Measurements from ENCODE around the gene CLCN4.
A peak's percentile ranks its signal among the peaks of the same experiment; 100 is the strongest.

CLCN4 gene

DNA sequence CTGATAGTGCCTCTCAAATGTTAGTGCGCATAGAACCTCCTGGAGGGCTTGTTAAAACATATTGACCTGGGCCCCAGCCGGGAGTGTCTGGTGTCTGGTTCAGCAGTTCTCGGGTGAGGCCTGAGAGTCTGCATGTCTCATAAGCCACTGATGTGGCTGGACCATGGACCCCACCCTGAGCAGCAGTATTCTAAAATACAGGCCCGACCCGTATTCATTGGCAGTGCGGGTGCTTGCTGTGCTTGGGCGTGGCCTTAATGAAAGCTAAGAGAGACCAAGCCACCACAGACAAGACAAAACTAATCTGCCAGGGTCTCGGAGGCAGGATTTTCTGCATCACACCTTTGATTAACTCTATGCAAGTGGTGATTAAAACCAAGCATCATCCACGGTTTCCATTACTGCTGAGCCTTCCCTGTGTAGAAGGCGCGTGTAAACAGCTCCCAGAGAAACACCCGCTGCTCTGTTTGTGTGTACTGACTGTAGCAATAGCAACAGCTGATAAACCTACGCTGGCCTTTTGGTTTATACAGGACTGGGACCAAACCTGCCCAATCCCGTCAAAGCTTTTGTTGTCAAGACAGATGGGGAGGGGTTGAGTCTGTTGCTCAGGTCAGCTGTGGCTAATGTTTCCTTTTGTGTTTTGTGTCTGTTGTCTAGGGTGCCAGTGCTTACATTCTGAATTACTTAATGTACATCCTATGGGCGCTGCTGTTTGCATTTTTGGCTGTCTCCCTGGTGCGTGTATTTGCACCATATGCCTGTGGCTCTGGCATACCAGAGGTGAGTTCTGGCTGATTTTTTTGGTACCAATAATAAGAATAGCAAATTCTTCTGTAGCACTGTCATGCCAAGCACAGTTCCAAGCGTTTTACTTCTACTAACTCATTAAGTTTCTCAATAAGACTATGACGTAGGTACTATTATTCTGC is 40.8 kb downstream of the CLCN4 start:
- DNase-seq = no peak

DNA sequence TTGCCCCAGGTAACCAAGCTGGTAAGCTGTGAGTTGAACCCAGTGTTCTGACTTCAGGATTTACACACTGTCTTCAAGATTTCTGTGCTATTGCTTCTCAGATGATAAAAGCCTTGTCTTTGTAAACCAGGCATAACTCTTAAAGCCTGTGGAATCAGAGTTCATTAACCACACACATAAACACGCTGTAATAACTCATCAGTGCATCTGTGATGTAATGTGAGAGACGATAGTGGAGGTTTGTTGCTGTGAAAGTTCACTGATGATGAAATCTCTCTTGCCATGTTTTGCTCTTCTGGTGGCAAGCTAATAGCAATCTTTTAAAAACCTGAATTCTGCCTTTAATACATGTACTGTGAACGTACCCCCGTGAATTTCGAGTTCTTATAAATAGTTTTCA is 41.5 kb downstream of the CLCN4 start:
- DNase-seq = no peak

DNA sequence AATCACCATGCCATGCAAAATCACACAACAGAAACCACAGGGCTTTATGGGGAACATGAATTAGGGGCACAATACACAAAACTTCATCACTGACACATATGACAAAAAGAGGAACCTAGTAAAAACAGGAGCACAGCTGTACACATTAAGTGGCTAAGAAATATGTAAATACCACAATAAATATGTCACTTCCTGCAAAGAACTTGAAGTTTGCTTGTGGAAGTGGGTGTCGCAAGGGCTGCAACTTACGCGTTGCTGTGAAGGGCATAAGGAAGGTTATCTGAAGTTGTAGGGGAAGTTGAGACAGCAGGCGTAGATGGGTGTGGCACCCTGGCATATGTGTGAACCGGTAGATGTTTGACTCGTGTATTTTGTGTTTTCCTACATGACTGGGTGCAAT is 42.4 kb downstream of the CLCN4 start:
- peak; percentile 38 for DNase-seq

DNA sequence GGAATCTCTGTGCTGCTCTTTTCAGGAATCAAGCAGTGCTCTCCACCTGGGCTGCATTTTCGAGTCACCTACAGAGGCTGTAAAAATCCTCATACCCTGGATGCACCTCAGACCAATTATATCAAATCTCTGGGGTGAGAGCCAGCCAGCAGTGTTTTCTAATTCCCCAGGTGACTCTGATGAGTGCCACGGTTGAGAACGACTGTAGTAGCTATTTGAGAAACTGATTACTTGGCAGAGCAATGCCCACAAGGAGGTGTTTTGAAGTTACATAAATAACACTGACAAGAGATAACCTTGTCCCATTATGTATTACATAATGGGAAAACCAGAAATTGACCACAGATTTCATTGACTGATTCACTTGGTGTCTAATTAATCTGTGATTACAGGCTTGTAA is 46.8 kb downstream of the CLCN4 start:
- no peak for DNase-seq

DNA sequence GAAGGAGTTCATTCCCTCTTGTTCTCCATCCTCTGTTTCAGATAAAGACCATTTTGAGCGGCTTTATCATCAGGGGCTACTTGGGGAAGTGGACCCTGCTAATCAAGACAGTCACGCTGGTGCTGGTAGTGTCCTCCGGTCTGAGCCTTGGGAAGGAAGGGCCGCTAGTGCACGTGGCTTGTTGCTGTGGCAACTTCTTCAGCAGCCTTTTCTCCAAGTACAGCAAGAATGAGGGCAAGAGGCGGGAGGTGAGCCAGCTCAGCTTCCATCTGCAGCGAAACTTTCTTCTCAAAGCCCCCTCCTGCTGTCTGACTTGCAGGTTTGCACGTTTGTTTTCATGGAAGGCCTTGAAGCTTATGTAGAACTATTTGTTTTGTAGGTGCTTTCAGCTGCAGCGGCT is 49.5 kb downstream of the CLCN4 start:
- DNase-seq = no peak

DNA sequence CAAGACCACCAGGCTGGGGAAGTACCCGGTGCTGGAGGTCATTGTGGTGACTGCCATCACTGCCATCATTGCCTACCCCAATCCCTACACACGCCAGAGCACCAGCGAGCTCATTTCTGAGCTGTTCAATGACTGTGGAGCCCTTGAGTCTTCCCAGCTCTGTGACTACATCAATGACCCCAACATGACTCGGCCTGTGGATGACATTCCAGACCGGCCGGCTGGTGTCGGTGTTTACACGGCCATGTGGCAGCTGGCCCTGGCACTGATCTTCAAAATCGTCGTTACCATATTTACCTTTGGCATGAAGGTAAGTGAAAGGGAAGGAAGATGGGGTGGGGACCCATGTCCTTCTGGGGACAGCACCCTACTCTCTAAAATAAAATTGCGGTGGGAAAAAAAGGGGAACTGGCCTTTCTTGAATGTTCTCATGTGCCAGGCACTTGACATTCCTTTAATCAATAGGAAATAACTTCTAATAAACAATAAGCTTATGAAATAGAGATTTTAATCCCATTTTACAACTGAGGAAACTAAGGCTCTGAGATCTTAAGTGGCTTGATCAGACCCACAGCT is 51.6 kb downstream of the CLCN4 start:
- DNase-seq = no peak

DNA sequence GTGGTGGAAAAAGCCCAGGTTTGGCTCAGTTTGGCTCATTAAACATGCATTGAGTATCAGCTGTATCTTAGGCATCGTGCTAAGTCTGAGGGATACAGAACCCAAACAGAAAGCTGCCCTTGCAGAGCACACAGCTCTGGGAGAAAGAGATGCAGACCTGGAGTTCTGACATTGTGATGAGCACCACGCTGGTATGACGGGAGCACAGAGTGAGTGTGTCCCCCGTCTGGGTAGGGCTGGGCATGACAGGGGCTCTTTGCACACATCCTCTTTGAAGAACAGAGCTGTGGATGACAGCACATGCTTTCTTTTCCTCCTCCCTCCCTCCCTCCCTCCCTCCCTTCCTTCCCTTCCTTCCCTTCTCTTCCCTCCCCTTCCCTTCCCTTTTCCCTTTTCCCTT is 52.2 kb downstream of the CLCN4 start:
- DNase-seq = no peak

DNA sequence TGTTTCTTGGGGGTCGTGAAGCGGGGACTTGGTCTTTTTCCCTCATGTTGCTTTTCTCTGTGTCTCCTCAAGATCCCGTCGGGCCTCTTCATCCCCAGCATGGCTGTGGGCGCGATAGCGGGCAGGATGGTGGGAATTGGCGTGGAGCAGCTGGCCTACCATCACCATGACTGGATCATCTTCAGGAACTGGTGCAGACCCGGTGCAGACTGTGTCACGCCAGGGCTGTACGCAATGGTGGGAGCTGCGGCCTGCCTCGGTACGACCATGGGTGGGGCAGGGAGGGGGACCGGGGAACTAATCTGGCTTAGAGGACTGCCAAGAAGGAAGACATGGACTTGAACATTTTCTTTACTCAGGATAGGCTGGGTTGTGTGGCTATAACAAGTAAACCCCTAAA is 55.6 kb downstream of the CLCN4 start:
- no peak for DNase-seq

DNA sequence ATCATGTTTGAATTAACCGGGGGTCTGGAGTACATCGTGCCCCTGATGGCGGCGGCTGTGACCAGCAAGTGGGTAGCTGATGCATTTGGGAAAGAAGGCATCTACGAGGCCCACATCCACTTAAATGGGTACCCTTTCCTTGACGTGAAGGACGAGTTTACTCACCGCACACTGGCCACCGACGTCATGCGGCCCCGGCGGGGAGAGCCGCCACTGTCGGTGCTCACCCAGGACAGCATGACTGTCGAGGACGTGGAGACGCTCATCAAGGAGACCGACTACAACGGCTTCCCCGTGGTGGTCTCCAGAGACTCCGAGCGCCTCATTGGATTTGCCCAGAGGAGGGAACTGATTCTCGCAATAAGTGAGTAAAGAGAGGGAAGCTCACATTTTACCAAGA is 56.9 kb downstream of the CLCN4 start:
- no peak for DNase-seq

DNA sequence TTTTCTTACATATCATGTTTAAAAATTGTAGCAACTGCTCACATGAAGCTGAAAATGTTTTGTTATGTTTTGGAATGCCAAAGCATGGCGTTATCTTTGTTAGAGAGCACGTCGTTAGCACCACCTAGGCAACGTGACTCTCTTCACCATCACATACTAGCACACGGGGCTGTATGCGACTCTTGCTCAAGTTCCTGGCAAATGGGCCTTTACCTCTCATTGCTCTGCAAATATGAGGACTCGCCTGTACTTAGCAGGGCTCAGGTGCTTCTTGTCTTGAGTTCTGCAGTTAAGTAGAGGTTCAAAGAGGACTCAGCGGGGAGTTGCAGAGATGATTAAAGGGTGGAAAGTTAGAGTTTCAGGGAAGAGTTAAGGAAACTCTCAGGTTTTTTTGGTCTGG is 59.4 kb downstream of the CLCN4 start:
- no peak for DNase-seq

DNA sequence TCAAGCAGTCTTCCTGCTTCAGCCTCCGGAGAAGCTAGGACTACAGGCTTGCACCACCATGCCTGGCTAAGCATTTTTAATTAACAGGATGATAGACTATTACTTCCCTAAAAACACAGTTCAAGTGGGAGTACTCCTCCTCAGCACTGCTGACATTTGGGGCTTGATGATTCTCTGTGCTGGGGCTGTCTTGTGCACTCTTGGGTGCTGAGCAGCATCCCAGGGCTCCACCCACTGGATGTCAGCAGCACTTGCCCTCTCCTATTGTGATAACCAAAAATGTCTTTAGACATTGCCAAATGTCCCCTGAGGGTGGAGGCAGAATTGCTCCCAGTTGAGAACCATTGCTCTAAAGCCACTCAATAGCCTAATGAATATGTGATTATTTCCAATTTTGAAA is 60.4 kb downstream of the CLCN4 start:
- no peak for DNase-seq

DNA sequence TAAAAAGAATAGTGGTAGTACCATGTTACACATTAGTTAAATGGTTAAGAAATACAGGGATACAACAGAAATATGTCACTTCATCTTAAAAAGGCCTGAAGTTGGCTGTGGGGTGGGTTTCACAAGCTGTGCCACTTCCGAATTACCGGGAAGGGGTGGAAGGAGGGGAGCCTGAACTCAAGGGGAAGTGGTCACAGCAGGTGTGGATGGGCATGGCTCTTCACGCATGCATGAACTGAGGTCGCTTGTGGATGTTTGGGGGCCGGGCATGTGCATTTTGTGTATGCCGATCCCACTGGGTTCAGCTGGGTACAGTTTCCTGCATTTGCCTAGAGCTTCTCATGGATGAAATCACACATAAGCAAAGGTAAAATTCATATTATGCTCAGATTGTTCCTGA is 64.9 kb downstream of the CLCN4 start:
- DNase-seq = no peak

DNA sequence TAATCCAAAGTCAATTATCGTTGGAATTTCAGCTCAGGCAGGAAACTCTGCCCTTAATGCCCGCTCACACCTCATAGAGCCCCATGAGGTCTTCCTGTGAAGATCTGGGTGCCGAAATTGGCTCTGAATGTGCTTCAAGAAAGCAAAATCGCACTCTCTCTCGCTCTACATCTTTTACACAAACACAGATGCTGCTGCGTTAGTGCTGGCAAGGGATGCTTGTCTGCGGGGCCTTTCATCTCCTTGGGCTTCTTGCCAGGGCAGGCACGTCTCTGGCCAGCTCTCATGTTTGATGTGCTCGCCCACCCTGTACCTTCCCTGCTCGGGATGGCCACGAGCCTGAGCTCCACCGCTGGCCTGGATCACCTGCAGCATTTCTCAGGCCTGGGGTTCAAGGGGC is 66.5 kb downstream of the CLCN4 start:
- DNase-seq = no peak

DNA sequence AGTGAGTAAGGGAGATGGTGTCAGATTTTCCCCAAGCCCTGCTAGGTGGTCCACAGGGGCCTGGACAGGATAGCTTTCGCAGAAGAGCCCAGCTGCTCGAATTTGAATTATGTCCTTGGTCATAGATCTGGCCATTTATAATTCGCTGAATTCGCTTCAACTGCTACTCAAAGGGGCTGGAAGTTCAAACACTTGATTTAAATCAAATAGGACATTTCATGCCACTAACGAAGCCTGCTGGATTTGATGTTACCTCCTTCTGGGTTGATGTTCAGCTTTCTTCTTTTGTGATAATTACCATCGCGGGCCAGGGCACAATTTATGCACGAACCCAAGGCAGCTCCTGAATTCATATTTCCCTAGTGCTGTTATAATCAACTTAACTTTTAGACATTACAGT is 67.0 kb downstream of the CLCN4 start:
- DNase-seq = no peak

DNA sequence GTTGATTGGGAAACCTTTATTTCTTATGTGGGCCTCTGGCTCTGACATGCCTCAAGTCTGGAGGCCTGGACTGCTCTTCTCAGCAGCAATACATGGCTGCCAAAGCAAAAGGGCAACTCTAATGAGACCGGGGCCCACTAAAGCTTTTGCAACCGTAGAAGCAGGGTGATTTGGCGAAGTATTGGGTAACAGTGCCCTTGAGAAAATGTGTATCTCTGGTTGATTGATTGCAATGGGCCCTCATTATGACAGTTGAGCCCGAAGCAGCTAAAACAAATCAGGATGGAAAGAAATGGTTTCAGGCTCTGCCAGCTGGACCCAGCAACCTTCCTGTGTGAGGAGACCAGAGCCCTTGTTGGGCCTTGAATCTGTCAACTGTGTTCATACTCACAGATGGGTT is 73.4 kb downstream of the CLCN4 start:
- DNase-seq = no peak

DNA sequence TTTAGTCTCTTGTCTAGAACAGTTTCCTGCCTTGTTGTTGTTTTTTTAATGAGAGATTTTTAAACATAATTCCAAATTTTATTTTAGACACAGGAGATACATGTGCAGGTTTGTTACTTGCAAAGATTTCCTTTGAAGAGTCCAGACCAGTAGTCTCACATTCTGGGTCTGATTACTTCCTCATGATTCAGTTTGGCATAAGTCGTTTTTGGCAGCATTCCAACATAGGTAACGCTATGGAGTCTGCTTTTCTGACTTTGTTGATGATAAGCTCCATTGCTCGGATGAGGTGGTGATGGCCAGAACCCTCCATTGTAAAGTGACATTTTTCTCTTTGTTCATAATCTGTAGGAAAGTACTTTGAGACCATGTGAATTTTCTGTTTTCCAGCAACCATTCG is 74.7 kb downstream of the CLCN4 start:
- DNase-seq = no peak

DNA sequence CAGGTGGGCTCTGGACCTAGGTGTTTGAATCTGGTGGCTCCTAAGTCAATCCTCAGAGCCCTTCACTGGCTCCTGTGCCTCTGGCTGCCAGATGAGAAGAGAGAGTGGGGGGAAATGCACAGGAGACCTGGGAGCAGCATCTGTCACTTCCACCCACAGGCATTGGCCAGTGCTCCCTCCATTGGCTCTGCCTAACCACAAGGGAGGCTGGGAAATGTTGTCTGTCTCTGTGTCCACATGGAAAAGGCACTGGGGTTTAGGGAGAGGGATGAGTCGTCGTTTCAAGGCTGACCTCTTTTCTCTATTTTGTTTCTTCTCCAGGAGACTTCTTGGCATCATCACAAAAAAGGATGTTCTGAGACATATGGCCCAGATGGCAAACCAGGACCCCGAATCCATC is 76.4 kb downstream of the CLCN4 start:
- DNase-seq = peak; percentile 18

DNA sequence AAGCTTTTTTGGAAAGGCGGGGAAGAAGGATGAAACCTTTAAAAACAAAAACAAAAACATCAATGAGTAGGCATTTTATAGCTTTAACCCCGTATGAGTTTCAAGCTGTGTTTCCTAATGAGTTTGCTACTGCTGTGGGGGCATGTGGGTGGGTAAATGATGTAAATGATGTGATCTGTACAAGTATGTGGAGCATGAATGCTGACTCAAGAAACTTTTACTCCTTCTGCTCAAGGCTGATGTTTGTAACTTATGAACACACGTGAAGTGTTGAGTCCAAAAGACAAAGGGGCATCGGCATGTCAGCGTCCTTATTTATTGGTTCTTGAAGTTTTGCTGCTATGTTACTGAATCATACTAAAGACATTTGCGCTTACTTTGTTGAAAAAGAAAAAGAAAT is 76.9 kb downstream of the CLCN4 start:
- DNase-seq = no peak

DNA sequence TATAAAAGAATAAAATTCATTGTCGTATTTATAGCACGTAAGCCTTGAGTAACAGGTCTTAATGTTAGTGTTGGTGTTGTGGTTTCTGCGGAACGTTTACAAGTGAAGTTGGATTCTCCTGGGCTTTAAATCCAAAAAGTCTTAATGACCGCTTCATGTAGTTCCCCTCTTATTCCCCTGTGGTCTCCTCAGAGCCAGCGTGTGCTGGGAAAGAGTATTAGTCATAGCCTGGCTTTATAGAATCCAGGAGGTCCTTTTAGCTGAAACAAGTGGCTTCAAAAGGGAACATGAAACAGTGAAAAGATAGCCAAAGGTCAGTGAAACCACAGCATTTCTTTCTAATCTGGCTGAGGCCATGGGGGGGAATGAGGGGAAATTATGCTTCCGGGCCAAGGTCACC is 79.1 kb downstream of the CLCN4 start:
- peak; percentile 84 for DNase-seq

DNA sequence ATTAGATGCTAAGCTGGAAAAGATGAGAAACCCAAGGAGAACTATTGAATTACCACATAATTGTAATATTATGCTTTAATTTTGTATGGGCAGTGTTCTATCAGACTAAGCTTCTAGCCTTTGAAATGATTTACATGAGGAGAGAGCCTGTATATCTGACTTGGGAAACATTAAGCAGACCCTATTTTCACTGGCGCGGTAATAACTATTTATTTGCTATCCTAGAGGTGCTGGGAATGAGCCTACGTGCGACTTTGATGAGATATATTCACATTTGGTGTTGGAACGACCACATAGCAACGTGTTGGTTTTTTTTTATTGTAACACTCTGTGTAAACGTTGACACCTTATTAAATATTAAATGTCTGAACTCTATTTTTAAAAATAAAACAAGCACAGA is 80.5 kb downstream of the CLCN4 start:
- no peak for DNase-seq

DNA sequence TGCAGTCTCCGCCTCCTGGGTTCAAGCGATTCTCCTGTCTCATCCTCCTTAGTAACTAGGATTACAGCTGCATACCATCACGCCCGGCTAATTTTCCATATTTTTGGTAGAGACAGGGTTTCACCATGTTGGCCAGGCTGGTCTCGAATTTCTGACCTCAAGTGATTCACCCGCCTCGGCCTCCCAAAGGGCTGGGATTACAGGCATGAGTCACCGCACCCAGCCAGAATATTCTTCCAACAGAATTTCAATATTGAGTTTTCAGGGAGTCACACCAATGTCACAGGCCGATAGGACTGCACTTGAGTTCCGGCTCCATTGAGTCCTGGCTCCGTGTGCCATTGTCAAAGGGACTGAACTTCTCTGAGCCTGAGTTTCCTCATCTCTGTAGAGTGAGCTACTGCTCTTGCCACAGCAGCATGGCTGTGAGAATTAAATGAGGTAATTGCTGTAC is 82.9 kb downstream of the CLCN4 start:
- DNase-seq = peak; percentile 85

DNA sequence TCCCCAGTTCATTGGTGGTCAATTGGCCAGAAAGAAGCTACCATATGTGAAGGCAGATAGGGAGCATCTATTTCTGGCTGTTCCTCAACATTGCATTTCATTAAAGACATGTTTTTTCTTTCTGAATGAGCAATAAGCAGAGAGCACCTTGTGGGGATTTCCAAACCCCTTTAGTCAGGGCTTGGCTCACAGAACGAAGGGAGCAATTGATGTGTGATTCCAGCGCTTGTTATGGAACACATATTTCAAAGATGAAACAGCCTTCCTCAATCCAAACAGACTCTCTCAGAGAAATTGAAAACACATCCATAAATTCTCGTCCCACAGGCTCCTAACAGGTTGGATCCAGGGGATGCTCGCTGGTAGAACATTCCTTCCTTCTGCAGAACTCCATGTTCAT is 84.1 kb downstream of the CLCN4 start:
- peak; percentile 80 for DNase-seq

DNA sequence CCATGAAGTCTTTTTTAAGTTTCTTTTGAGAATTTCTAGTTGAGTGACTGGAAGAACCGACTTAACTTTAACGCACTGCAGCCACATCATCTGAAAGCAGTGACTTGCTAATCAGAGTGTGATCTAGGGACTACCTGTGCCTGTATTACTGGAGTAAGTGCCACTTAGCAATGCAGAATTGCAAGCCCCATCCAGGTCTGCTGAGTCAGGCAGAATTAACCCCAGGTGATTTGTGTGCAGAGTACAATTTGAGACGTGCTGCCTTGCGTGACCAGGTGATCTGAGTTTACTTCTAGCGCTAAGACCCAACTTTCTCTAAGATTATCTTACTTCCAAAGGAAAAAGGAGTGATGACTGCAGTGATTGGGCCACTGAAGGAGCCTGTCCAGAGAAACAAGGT is 85.3 kb downstream of the CLCN4 start:
- DNase-seq = no peak

DNA sequence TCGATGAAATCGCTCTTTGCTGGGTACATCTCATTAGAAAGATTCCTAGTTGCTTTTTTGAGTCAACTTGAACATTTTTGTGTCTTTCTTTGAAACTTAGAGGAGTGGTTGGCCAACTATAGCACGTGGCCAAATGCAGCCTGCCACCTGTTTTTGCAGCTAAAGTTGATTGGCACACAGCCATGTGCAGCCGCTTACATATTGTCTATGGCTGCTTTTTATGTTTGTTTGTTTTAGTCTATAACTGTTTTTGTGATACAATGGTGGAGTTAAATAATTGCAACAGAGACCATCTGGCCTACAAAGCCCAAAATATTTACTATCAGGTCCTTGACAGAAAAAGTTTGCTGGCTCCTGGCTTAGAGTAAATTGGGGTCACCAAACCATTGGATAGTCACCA is 86.3 kb downstream of the CLCN4 start:
- DNase-seq = no peak
